HG02759 (cell line): ENCODE measurements around the gene LEO1.

Experiments used
- ATAC-seq: cut with Tn5 transposase; IDR thresholded peaks from one replicate; pipeline ENCODE4 v1.9.1; 2021; ENCODE audit warnings: mild to moderate bottlenecking, moderate library complexity; ENCODE audit not compliant: unreplicated experiment

The LEO1 gene

GRCh38 chr15:51971375-51972133 is at the start of gene LEO1:
Gene LEO1, minus strand, starts transcription at chr15:51971778. Its CDS starts 33 bp downstream, at chr15:51971745.
- peak; percentile 89 for ATAC-seq

- ATAC-seq = no peak
Measured at GRCh38 chr15:52021128-52021671, 49.6 kb upstream of the LEO1 start.

- ATAC-seq = no peak
Measured at GRCh38 chr15:52020221-52021085, 48.9 kb upstream of the LEO1 start.

- peak; percentile 63 for ATAC-seq
Measured at GRCh38 chr15:52019394-52020220, 48.0 kb upstream of the LEO1 start.

GRCh38 chr15:52018693-52019393 is 47.3 kb upstream of the LEO1 start, which contains the start of gene MAPK6:
Gene MAPK6, plus strand, starts transcription at chr15:52019219. Its CDS starts 27,242 bp downstream, at chr15:52046461.
- ATAC-seq = peak; percentile 84

GRCh38 chr15:52018244-52018643 is 46.7 kb upstream of the LEO1 start:
- no peak for ATAC-seq

GRCh38 chr15:52016316-52016715 is 44.7 kb upstream of the LEO1 start:
- no peak for ATAC-seq

GRCh38 chr15:52014616-52015015 is 43.0 kb upstream of the LEO1 start:
- no peak for ATAC-seq

GRCh38 chr15:52013151-52013791 is 41.7 kb upstream of the LEO1 start:
- ATAC-seq = peak; percentile 44

- no peak for ATAC-seq
Measured at GRCh38 chr15:52012210-52012609, 40.6 kb upstream of the LEO1 start.

- ATAC-seq = no peak
Measured at GRCh38 chr15:52011711-52012144, 40.1 kb upstream of the LEO1 start.

GRCh38 chr15:52010633-52011595 is 39.3 kb upstream of the LEO1 start:
- no peak for ATAC-seq

- ATAC-seq = no peak
Measured at GRCh38 chr15:52008698-52009434, 37.3 kb upstream of the LEO1 start.

GRCh38 chr15:52008359-52008697 is 36.8 kb upstream of the LEO1 start:
- ATAC-seq = no peak

- ATAC-seq = peak; percentile 43
Measured at GRCh38 chr15:52006702-52007340, 35.2 kb upstream of the LEO1 start.

- ATAC-seq = peak; percentile 82
Measured at GRCh38 chr15:52005748-52006701, 34.4 kb upstream of the LEO1 start.
